ENCODE measurements around the gene IDH3A.

IDH3A gene

GRCh38 chr15:78210349-78210717, 61.2 kb downstream of the IDH3A start:
- no peaks in the 10 kb centered on the region for H3K27me3 ChIP-seq (ENCODE audit: insufficient read depth, low read length)
- H3K36me3 ChIP-seq (ENCODE audit: insufficient read depth, low read length): no peaks in the 10 kb centered on the region
- H2AFZ ChIP-seq (ENCODE audit: low read length, unreplicated experiment): no peak overlapping the region
- no peak overlapping the region for H3K4me3 ChIP-seq (ENCODE audit: low read depth, low read length)
- H3K4me1 ChIP-seq (ENCODE audit: control insufficient read depth, insufficient read depth, low read length, unreplicated experiment): peaks cover 36% of the 10 kb centered on the region
- H3K27ac ChIP-seq (ENCODE audit: low read depth, low read length): no peak overlapping the region
- H3K79me2 ChIP-seq (ENCODE audit: control insufficient read depth, insufficient read depth, low read length, unreplicated experiment): no peaks in the 10 kb centered on the region

DNA sequence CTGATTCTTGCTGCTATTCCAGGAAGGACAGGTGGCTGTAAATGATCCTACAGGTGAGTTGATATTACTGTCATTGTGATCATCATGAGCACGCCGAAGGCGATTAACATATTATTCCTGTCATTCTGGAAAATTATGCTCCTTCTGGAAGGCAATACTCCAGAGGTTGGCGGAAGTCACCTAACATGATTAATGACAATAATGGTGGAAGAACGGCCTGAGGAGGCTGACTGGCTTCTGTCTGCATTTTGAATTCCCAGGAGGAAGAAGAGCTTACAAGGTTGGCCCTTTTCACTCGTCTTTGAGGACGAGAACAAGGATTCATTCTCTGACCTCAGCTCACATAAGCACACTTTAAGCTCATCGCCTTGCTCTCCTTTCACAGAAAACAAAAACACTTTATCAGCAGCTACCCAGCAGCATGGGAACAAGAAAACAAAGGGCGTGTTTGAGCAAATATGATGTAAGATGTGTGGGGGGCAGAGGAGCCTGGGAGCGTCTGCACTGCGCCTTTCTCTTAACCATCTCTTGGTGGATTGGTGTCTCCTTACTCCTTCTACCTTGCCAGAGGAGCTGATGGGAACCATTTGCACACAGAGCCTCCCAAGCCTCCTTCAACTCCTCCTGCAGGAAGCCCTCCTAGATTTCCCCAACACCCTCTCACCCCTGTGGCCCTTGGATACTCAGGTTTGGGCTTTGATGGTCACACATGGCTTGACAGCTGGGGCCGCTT, 62.2 kb downstream of the IDH3A start:
- H3K4me3 ChIP-seq (ENCODE audit: low read depth, low read length): no peak overlapping the region
- H3K4me1 ChIP-seq (ENCODE audit: control insufficient read depth, insufficient read depth, low read length, unreplicated experiment): peaks cover 40% of the 10 kb centered on the region
- H3K36me3 ChIP-seq (ENCODE audit: insufficient read depth, low read length): no peaks in the 10 kb centered on the region
- H3K27ac ChIP-seq (ENCODE audit: low read depth, low read length): no peak overlapping the region
- H2AFZ ChIP-seq (ENCODE audit: low read length, unreplicated experiment): no peak overlapping the region
- no peaks in the 10 kb centered on the region for H3K27me3 ChIP-seq (ENCODE audit: insufficient read depth, low read length)
- no peaks in the 10 kb centered on the region for H3K79me2 ChIP-seq (ENCODE audit: control insufficient read depth, insufficient read depth, low read length, unreplicated experiment)

GRCh38 chr15:78212008-78212407, 62.8 kb downstream of the IDH3A start:
- no peaks in the 10 kb centered on the region for H3K27me3 ChIP-seq (ENCODE audit: insufficient read depth, low read length)
- H3K4me1 ChIP-seq (ENCODE audit: control insufficient read depth, insufficient read depth, low read length, unreplicated experiment): peaks cover 40% of the 10 kb centered on the region
- H3K36me3 ChIP-seq (ENCODE audit: insufficient read depth, low read length): no peaks in the 10 kb centered on the region
- no peak overlapping the region for H3K4me3 ChIP-seq (ENCODE audit: low read depth, low read length)
- no peaks in the 10 kb centered on the region for H3K79me2 ChIP-seq (ENCODE audit: control insufficient read depth, insufficient read depth, low read length, unreplicated experiment)
- no peak overlapping the region for H2AFZ ChIP-seq (ENCODE audit: low read length, unreplicated experiment)
- no peak overlapping the region for H3K27ac ChIP-seq (ENCODE audit: low read depth, low read length)

DNA sequence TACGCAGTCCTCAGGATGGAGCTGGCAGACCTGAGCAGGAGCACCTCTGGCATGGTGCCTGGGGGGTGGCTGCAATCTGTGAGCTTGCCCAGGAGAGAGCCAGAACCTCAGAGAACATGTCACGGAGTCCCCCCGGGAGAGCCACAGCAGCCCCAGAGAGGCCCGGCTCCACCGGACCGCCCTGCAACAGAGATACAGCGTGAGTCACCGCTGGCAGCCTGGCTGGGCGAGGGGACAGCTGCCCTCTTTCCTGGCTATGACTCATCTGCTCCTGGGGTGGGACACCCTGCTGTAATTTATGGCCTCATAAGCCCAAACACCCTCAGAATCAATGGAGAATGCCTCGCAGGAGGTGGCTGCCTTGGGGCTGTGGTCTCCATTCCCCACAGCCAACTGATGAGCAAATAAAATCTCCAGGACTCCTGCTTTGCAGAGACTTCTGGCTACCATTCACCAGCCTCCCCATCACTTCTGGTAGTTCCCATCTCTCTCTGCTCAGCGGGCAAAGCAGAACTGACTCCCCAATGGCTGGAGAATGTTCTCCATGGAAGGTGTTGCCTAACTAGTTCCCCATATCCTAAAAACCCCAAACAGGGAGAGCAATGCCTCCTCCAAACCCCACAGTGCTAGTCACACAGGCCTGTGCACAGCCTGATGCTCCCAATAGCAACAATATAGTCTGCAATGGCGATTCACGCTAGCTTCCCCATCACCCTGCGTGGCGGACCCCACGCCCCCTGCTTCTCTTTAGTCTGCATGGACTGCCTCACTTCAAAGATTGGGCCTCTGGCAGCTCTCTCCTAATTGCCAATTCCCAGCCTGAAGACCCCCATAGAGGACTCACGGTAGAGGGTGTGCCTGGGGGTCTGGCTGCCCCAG, 63.6 kb downstream of the IDH3A start:
- no peak overlapping the region for H3K27ac ChIP-seq (ENCODE audit: low read depth, low read length)
- H2AFZ ChIP-seq (ENCODE audit: low read length, unreplicated experiment): no peak overlapping the region
- H3K27me3 ChIP-seq (ENCODE audit: insufficient read depth, low read length): no peaks in the 10 kb centered on the region
- no peaks in the 10 kb centered on the region for H3K36me3 ChIP-seq (ENCODE audit: insufficient read depth, low read length)
- H3K4me1 ChIP-seq (ENCODE audit: control insufficient read depth, insufficient read depth, low read length, unreplicated experiment): peaks cover 40% of the 10 kb centered on the region
- H3K79me2 ChIP-seq (ENCODE audit: control insufficient read depth, insufficient read depth, low read length, unreplicated experiment): no peaks in the 10 kb centered on the region
- H3K4me3 ChIP-seq (ENCODE audit: low read depth, low read length): no peak overlapping the region

DNA sequence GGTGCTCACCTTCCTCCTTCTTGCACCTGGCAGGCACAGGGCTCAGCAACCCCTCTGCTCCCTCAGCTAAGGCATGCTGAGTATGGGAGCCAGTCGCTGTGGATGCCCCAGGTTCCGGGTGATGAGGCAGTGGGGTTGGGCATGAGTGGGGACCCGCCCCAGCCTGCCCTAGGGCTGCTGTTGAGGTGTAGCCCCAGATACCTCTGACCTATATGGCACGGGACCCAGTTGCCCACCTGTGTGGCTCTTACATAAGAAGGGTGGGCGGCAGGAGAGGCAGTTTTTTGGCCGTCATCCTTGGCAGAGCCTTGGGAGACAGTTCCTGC, 64.2 kb downstream of the IDH3A start:
- Histone ChIP-seq H3K4me3 (ENCODE audit: low read depth, low read length) (no peak overlapping the region), H3K79me2 (ENCODE audit: control insufficient read depth, insufficient read depth, low read length, unreplicated experiment) (no peaks in the 10 kb centered on the region), H2AFZ (ENCODE audit: low read length, unreplicated experiment) (no peak overlapping the region), H3K4me1 (ENCODE audit: control insufficient read depth, insufficient read depth, low read length, unreplicated experiment) (peaks cover 40% of the 10 kb centered on the region), H3K36me3 (ENCODE audit: insufficient read depth, low read length) (no peaks in the 10 kb centered on the region), H3K27me3 (ENCODE audit: insufficient read depth, low read length) (no peaks in the 10 kb centered on the region), H3K27ac (ENCODE audit: low read depth, low read length) (no peak overlapping the region)

DNA sequence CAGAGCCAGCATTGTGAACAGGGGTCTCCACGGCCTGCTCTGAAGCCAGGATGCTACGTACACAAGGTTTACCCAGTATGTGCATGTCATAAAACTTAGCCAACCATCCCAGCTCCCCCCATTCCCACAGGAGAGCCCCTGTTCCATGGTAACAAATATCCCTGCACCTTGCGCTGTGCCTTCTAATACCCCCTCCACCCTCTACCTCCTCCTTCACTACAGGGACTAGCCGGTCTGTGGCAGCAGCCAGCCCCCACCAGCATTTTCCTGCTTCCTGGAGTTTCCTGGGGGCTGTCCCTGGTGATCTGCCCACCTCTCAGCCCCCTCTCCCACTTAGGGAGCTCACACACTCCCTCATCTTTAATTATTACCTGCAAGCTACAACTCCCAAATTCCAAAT, 64.8 kb downstream of the IDH3A start:
- no peak overlapping the region for H3K4me3 ChIP-seq (ENCODE audit: low read depth, low read length)

DNA sequence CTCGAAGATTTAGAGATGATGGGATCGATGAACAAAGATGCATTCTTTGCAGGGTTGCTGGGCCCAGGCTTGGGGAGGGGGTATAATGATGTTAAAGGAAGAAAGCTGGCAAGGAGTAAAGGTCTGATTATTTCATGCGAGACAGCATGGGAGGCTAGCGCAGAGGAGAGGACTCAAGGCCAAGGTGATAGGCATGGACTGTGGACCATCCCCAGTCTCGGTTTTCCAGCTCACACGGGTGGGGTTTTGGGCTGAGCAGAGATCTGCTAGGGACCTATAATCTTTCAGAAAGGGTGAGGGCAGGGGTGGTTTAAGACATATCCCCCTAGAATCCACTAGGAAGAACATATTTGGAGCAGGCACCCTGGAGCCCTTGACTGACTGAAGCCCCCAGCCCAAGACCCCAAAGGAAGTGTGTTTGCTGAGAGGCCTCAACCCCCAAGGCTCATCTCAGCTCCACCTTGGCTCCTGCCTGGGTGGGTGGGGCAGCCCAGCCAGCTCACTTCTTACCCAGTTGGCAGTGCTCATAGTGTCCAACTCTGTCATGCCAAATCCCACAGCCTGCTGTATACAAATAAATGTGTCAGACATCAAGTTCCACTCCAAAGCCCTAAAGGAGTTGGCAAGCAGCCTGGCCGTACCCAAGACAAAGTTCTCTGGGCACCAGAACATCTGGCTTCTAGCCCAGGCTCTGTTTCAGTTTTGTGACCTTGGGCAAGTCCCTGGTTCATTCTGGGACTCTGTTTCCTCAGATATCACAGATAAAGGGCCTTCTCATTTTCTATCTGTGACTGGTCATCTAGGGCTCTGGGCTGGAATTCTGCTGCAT, 67.3 kb downstream of the IDH3A start:
- Histone ChIP-seq H3K27ac (ENCODE audit: low read depth, low read length) (no peak overlapping the region), H3K36me3 (ENCODE audit: insufficient read depth, low read length) (no peaks in the 10 kb centered on the region), H3K4me3 (ENCODE audit: low read depth, low read length) (no peak overlapping the region), H3K4me1 (ENCODE audit: control insufficient read depth, insufficient read depth, low read length, unreplicated experiment) (peaks cover 40% of the 10 kb centered on the region), H2AFZ (ENCODE audit: low read length, unreplicated experiment) (no peak overlapping the region), H3K27me3 (ENCODE audit: insufficient read depth, low read length) (no peaks in the 10 kb centered on the region), H3K79me2 (ENCODE audit: control insufficient read depth, insufficient read depth, low read length, unreplicated experiment) (no peaks in the 10 kb centered on the region)

More for the DNA sequence above, 64.8 kb downstream of the IDH3A start:
- H3K79me2 ChIP-seq (ENCODE audit: control insufficient read depth, insufficient read depth, low read length, unreplicated experiment): no peaks in the 10 kb centered on the region
- H2AFZ ChIP-seq (ENCODE audit: low read length, unreplicated experiment): no peak overlapping the region
- no peak overlapping the region for H3K27ac ChIP-seq (ENCODE audit: low read depth, low read length)
- no peaks in the 10 kb centered on the region for H3K27me3 ChIP-seq (ENCODE audit: insufficient read depth, low read length)
- H3K36me3 ChIP-seq (ENCODE audit: insufficient read depth, low read length): no peaks in the 10 kb centered on the region
- H3K4me1 ChIP-seq (ENCODE audit: control insufficient read depth, insufficient read depth, low read length, unreplicated experiment): peaks cover 40% of the 10 kb centered on the region

- H3K27me3 ChIP-seq (ENCODE audit: insufficient read depth, low read length): no peaks in the 10 kb centered on the region
- H2AFZ ChIP-seq (ENCODE audit: low read length, unreplicated experiment): no peak overlapping the region
- H3K27ac ChIP-seq (ENCODE audit: low read depth, low read length): no peak overlapping the region
- no peak overlapping the region for H3K4me3 ChIP-seq (ENCODE audit: low read depth, low read length)
- H3K4me1 ChIP-seq (ENCODE audit: control insufficient read depth, insufficient read depth, low read length, unreplicated experiment): peaks cover 16% of the 10 kb centered on the region
- H3K36me3 ChIP-seq (ENCODE audit: insufficient read depth, low read length): no peaks in the 10 kb centered on the region
- no peaks in the 10 kb centered on the region for H3K79me2 ChIP-seq (ENCODE audit: control insufficient read depth, insufficient read depth, low read length, unreplicated experiment)
Measured at GRCh38 chr15:78220713-78221112, 71.6 kb downstream of the IDH3A start.
